Smooth muscle cell (in vitro differentiated cells): ENCODE measurements around the gene PNLIPRP2. TPM values are rescaled to one million over a fixed set of nuclear protein-coding genes. Genes with fewer than 3 reads are reported as not detected.

Source experiments
- DNase-seq: peaks from one replicate; lab custom pipeline; 2025; ENCODE audit not compliant: unreplicated experiment; lab: John Stamatoyannopoulos, UW
- H2AFZ ChIP-seq: fragments of 200-600 bp; sonication (generic); 2 replicates; pipeline ENCODE4 v1.6.0; 2016; ENCODE audit warnings: antibody characterized with exemption, low read depth, mild to moderate bottlenecking
- H3F3A ChIP-seq: fragments of 200-600 bp; sonication (generic); 2 replicates; pipeline ENCODE4 v1.6.0; 2017; ENCODE audit warnings: antibody characterized with exemption, low read depth
- H3K27ac ChIP-seq: fragments of 200-600 bp; sonication (generic); 2 replicates; pipeline ENCODE4 v1.5.1; 2016; ENCODE audit warnings: low read depth, mild to moderate bottlenecking
- H3K27me3 ChIP-seq: fragments of 200-600 bp; sonication (generic); 2 replicates; pipeline ENCODE4 v1.6.1; 2016; ENCODE audit warnings: low read depth, mild to moderate bottlenecking
- H3K36me3 ChIP-seq: fragments of 200-600 bp; sonication (generic); 2 replicates; pipeline ENCODE4 v1.5.1; 2016; ENCODE audit warnings: low read depth
- H3K4me1 ChIP-seq: fragments of 200-600 bp; sonication (generic); 2 replicates; pipeline ENCODE4 v1.5.1; 2016; ENCODE audit warnings: low read depth
- H3K4me2 ChIP-seq: fragments of 200-600 bp; sonication (generic); 2 replicates; pipeline ENCODE4 v1.6.0; 2016; ENCODE audit warnings: mild to moderate bottlenecking
- H3K4me3 ChIP-seq: fragments of 200-600 bp; sonication (generic); 2 replicates; pipeline ENCODE4 v1.5.1; 2016; ENCODE audit warnings: mild to moderate bottlenecking
- H3K79me2 ChIP-seq: fragments of 200-600 bp; sonication (generic); 2 replicates; pipeline ENCODE4 v1.6.0; 2016; ENCODE audit warnings: low read depth, mild to moderate bottlenecking
- H3K9ac ChIP-seq: fragments of 200-600 bp; sonication (generic); 2 replicates; pipeline ENCODE4 v1.6.0; 2016; ENCODE audit warnings: low read depth
- H3K9me3 ChIP-seq: fragments of 200-600 bp; sonication (generic); replicated peaks from 2 replicates; pipeline ENCODE4 v1.5.1; 2016; ENCODE audit warnings: low read depth
- H4K20me1 ChIP-seq: fragments of 200-600 bp; sonication (generic); 2 replicates; pipeline ENCODE4 v1.6.0; 2016; ENCODE audit warnings: low read depth
- WGBS: methylation state at CpG from one replicate; pipeline ENCODE4 v1.1.7; 2016; ENCODE audit warnings: low lambda C conversion rate; 5-methylcytosine and 5-hydroxymethylcytosine counted together
- polyA plus RNA-seq: library from polyadenylated mRNA; unstranded; fragments of >200 nt; fragmentation: Nextera tagmentation; extraction: Ambion mirVana; gene quantifications from 2 replicates; pipeline ENCODE4 v1.2.1, GENCODE V29; 2016
- total RNA-seq: library from RNA; depleted of rRNA; stranded (reverse); fragments of >200 nt; gene quantifications from 2 replicates; pipeline ENCODE4 v1.2.3, GENCODE V29; 2014
- TF ChIP-seq, protein P1 (sequence below): fragments of 200-600 bp; sonication (generic); IDR thresholded peaks from 2 replicates; pipeline ENCODE4 v1.5.1; 2017; ENCODE audit warnings: borderline replicate concordance, mild to moderate bottlenecking, antibody characterized with exemption; ENCODE audit not compliant: insufficient read depth, poor library complexity, severe bottlenecking

PNLIPRP2 gene
- total RNA-seq: not detected in 2 replicates
- polyA plus RNA-seq: not detected in 2 replicates

DNA sequence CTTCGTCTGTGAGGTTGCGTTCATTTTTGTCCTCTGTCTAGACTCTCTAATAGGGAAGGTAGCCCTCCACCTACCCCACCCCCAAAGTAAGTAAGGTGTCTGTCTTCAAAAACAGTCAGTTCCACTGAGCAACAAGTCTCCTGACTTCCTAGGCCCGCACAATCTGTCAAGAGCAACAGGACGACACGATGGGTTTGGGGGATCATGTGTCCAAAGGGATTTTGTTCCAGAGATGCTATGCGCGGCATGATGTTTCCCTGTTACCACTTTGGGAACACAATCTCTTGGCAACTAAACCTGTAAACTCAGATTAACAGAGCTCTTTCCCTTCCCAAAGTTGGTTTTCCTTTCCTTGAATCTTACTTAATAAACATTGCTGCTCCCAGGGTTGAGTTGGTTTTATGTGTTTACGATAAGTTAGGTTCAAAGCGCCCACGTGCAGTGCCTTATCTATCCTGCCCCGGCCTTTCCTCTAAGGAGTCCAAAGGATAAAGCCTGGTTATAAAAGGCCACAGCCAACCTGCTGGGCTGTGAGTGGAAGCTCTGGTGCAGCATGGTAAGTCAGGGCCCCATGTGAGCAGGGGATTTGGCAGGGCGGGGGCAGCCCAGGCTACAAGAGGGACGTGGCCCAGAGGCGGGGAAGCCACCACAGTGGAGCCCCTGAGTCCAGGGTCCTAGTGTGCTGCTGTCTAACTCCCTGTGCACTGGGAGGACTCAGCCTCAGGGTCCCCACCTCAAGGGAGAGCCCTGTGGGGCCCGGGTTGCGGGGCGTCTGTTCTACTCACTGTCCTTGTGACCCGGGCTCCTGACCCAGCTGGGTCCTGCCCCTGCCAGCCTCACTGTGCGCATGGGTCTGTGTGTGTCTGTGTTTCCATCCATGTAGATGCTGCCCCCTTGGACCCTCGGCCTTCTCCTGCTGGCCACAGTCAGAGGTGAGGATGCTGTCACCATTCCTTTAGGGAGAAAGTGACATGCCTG is at the start of gene PNLIPRP2:
Gene PNLIPRP2 (plus strand): TSS at position 531 of the 978 bp plus-strand sequence.
- Histone ChIP-seq H3K9ac (no peak within 1 kb of the TSS), H3K27ac (no peak within 1 kb of the TSS), H3K36me3 (no peaks in the 10 kb centered on the region), H3K4me1 (no peaks in the 10 kb centered on the region), H3K4me3 (no peak within 1 kb of the TSS), H3F3A (no peaks in the 10 kb centered on the region), H3K4me2 (no peak within 1 kb of the TSS), H3K79me2 (no peaks in the 10 kb centered on the region), H3K27me3 (peaks cover 5% of the 10 kb centered on the region), H3K9me3 (no peaks in the 10 kb centered on the region), H2AFZ (no peak within 1 kb of the TSS), H4K20me1 (no peaks in the 10 kb centered on the region)
- WGBS: 76% methylated on average over 20 of the region's 20 CpGs
- no peak for DNase-seq
- TF ChIP-seq, protein P1, sequence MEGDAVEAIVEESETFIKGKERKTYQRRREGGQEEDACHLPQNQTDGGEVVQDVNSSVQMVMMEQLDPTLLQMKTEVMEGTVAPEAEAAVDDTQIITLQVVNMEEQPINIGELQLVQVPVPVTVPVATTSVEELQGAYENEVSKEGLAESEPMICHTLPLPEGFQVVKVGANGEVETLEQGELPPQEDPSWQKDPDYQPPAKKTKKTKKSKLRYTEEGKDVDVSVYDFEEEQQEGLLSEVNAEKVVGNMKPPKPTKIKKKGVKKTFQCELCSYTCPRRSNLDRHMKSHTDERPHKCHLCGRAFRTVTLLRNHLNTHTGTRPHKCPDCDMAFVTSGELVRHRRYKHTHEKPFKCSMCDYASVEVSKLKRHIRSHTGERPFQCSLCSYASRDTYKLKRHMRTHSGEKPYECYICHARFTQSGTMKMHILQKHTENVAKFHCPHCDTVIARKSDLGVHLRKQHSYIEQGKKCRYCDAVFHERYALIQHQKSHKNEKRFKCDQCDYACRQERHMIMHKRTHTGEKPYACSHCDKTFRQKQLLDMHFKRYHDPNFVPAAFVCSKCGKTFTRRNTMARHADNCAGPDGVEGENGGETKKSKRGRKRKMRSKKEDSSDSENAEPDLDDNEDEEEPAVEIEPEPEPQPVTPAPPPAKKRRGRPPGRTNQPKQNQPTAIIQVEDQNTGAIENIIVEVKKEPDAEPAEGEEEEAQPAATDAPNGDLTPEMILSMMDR: no peak

DNA sequence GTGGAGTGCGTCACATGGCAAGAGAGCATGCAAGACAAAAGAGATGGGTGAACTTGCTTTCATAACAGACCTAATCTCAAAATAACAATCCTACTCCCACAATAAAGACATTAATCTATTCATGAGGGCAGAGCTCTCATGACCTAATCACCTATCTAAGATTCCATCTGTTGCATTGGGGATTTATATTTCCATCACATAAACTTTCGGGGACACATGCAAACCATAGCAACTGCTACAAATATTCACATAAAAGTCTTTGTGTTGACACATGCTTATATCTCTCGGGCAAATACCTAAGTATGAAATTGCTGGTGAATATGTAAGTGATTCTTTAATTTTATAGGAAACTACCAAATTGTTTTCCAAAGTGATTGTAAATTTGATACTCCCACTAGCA is 46.0 kb upstream of the PNLIPRP2 start:
- no peak for DNase-seq
- WGBS: 92% methylated on average over 3 of the region's 3 CpGs

DNA sequence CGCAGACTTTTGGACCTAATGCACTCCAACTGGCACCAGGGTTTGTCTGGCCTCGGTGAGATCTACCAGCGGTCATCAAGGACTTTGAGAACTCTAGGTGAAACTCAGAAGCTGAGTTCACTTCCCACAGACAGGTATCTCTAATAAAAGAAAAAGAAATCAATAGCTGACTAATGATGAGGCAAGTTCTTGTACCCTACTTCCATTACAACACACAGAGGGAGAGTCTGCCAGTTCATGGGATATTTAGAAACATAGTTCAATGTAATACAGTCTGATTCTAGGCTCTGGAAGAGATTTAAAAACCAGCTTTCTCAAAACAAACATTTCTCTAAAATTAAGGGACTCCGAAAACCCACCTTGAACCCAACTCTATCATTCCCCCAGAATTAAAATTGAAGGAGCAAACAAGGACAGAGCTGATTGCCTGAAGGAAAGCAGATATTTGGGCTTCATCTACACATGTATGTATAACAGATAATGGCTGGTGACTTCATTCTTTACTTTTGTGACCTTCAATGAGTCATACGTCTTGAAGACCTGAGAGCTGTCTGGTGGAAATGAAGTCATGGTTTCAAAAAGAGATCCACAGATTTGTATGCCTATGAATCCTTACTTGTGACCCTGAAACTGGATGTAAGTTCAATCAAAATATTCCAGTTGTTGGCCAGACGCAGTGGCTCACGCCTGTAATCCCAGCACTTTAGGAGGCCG is 32.7 kb upstream of the PNLIPRP2 start:
- Histone ChIP-seq H3K36me3 (no peaks in the 10 kb centered on the region), H3K79me2 (no peaks in the 10 kb centered on the region), H3K9ac (no peak overlapping the region), H3K27me3 (no peaks in the 10 kb centered on the region), H2AFZ (no peak overlapping the region), H3K4me1 (no peaks in the 10 kb centered on the region), H3K4me2 (no peak overlapping the region), H3K27ac (no peak overlapping the region), H3K9me3 (no peaks in the 10 kb centered on the region), H4K20me1 (no peaks in the 10 kb centered on the region), H3K4me3 (no peak overlapping the region), H3F3A (no peaks in the 10 kb centered on the region)
- WGBS: 89% methylated on average over 8 of the region's 8 CpGs
- no peak for DNase-seq
- TF ChIP-seq, protein P1: no peak

More for the DNA sequence above, 46.0 kb upstream of the PNLIPRP2 start:
- no peak overlapping the region for H3K27ac ChIP-seq
- peaks cover 4% of the 10 kb centered on the region for H3K27me3 ChIP-seq
- no peak overlapping the region for H3K9ac ChIP-seq
- H3K79me2 ChIP-seq: no peaks in the 10 kb centered on the region
- no peaks in the 10 kb centered on the region for H4K20me1 ChIP-seq
- no peaks in the 10 kb centered on the region for H3K4me1 ChIP-seq
- TF ChIP-seq, protein P1: no peak
- no peaks in the 10 kb centered on the region for H3F3A ChIP-seq
- H3K9me3 ChIP-seq: no peaks in the 10 kb centered on the region
- no peaks in the 10 kb centered on the region for H3K36me3 ChIP-seq
- H3K4me3 ChIP-seq: no peak overlapping the region
- H2AFZ ChIP-seq: no peak overlapping the region
- no peak overlapping the region for H3K4me2 ChIP-seq
